Activated naive CD4-positive, alpha-beta T cell (primary cell): ENCODE data around the gene PCDH9.
"Not testable (repeated sequence)": the region's sequence is repeated elsewhere in the genome, so short reads cannot be mapped to it uniquely, and the experiment has no call there.

Experiments
- DNase-seq, 4 experiments: peaks; one replicate each; lab custom pipeline; 2025; lab: John Stamatoyannopoulos, UW

Gene PCDH9

DNA sequence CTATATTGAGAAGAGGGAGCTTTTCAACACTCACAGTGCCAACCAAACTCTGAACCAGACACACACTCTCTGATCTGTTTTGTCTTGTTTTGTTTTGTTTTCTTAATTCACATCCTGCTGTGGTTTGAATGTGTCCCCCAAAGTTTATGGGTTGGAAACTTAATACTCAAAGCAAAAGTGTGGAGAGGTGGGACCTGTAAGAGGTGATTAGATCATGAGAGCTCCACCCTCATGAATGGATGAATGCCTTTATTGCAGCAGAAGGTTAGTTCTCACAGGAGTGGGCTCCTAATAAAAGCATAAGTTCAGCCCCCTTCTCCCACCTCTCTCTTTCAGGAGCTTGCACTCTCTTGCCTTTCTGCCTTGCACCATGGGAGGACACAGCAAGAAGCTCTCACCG, 957.1 kb downstream of the PCDH9 start:
- no peak for DNase-seq

DNA sequence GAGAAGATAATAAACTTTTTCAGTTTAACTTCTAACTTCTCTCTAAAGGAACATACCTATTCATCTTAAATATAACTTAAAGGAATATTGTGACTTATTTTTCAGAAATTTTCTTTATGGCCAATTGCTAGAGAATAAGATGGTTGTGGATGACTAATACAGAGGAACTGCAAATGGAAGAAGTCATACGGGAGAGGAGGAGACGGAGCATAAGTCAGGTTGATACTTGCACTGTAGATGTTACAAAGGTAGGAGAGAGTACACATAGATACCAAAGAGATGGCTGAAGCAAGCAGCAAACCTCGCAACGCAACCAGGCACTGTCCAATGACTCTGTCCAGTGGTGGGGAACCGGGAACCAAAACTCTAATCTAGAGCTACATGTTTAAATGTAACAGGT, 963.4 kb downstream of the PCDH9 start:
- DNase-seq = no peak

DNA sequence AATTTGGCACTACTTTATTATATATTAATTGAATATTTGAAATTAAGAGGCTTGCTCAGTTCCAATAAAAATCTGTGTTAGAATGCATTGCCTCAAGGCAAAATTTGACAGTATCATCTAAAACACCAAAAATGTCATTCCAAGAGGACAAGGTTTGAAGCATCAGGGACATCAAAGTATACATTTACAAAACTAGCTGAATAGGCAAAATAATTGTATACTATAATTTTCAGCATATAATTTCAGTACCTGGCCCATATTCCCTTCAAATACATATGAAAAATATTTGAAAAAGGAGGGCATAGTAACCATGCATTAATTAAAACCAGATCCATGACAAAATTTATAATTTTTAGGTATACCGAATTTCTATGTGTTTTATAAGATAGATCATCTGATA, 963.8 kb downstream of the PCDH9 start:
- DNase-seq = no peak

DNA sequence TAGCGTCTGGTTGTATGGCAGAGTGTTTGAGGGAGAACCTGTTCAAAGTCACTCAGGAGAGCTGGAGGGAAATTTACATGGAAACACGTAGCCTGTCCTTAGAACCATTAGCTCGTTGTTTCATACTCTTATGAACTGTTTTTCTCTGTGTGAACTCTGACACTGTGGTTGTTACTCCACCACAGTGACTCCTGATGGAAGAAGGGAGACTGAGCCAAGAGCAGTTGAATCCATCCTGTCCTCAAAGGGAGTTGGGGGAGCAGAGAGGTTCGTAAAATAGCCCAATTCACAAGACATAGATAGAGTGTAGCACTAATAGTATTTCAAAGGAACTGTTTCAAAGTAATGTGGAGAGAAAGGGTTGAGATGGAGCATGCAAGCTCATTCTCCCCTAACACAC, 964.8 kb downstream of the PCDH9 start:
- DNase-seq = no peak

DNA sequence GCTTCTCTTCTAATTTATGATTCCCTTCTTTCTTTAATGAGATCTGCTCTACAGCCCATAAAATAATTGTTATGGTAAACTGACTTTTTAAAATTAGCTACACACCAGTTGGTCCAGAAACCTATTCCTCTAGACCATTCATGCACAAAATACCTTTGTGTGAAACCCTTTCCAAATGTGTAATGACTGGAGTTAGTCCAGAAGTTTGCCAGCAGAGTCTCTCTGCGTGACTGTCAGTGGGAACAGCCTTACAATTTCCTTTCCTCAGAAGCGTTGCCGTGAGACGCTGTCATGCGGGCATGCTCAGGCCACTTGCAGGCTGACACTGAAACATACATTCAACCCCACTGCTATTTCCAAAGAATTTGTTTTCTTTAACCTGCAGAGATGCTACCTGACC, 965.2 kb downstream of the PCDH9 start:
- no peak for DNase-seq

DNA sequence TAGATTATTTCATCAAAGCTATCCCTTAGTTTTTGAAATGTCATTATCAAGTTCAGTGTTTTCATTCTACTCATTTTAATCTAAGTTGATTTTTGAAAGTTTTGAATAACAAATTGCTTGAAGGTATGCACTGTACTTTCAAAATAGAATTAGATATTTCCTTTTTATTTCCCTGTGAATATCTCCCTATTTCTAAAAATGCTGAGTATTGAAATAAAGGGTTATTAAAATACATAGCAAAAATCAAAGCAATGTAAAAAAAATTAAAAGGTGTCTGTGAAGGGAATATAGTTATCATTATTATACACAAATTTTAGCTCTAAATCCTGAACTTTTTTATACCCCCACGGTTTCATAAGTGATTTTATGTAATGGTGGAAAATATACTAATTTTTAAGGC, 967.8 kb downstream of the PCDH9 start:
- no peak for DNase-seq

DNA sequence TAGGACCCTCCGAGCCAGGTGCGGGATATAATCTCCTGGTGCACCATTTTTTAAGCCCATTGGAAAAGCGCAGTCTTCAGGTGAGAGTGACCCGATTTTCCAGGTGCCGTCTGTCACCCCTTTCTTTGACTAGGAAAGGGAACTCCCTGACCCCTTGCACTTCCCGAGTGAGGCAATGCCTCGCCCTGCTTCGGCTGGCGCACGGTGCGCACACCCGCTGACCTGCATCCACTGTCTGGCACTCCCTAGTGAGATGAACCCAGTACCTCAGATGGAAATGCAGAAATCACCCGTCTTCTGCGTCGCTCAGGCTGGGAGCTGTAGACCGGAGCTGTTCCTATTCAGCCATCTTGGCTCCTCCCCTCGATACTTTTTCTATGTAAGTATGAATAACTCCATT, 970.7 kb downstream of the PCDH9 start:
- not testable (repeated sequence) for DNase-seq
